GM19397 (cell line): ENCODE measurements around the gene MED28.
"Not testable (repeated sequence)": the region's sequence is repeated elsewhere in the genome, so short reads cannot be mapped to it uniquely, and the experiment has no call there.

Source experiments
- ATAC-seq: cut with Tn5 transposase; IDR thresholded peaks from one replicate; pipeline ENCODE4 v1.9.1; 2021; ENCODE audit warnings: mild to moderate bottlenecking, moderate library complexity; ENCODE audit not compliant: unreplicated experiment

MED28 gene

GRCh38 chr4:17614416-17615299, at the start of gene MED28:
TSS of gene MED28 (plus strand) at chr4:17614641. CDS start at chr4:17614655, 14 bp downstream.
- peak; percentile 98 for ATAC-seq

- no peak for ATAC-seq
Observed at GRCh38 chr4:17565846-17566245, 48.6 kb upstream of the MED28 start.

GRCh38 chr4:17567271-17567670, 47.2 kb upstream of the MED28 start:
- ATAC-seq, result no peak

GRCh38 chr4:17574206-17574605, 40.2 kb upstream of the MED28 start:
- no peak for ATAC-seq

- ATAC-seq, result not testable (repeated sequence)
Observed at GRCh38 chr4:17575177-17575576, 39.3 kb upstream of the MED28 start.

- ATAC-seq, result peak; percentile 92
Observed at GRCh38 chr4:17576932-17577664, 37.3 kb upstream of the MED28 start, which contains the start of gene LAP3. TSS of gene LAP3 (plus strand) at chr4:17577198. CDS start at chr4:17577466, 268 bp downstream.

- peak; percentile 11 for ATAC-seq
Observed at GRCh38 chr4:17577665-17578481, 36.6 kb upstream of the MED28 start.

- ATAC-seq, result peak; percentile 15
Observed at GRCh38 chr4:17578482-17578891, 36.0 kb upstream of the MED28 start.

- ATAC-seq, result no peak
Observed at GRCh38 chr4:17580969-17581368, 33.5 kb upstream of the MED28 start.

GRCh38 chr4:17583276-17583675, 31.2 kb upstream of the MED28 start:
- ATAC-seq, result no peak

- ATAC-seq, result no peak
Observed at GRCh38 chr4:17583941-17584340, 30.5 kb upstream of the MED28 start.

GRCh38 chr4:17584521-17585213, 29.8 kb upstream of the MED28 start:
- ATAC-seq, result no peak

GRCh38 chr4:17587094-17587822, 27.2 kb upstream of the MED28 start:
- no peak for ATAC-seq

- no peak for ATAC-seq
Observed at GRCh38 chr4:17589355-17589754, 25.1 kb upstream of the MED28 start.

GRCh38 chr4:17595471-17596005, 18.9 kb upstream of the MED28 start:
- ATAC-seq, result peak; percentile 88

GRCh38 chr4:17597517-17597916, 16.9 kb upstream of the MED28 start:
- no peak for ATAC-seq

- ATAC-seq, result no peak
Observed at GRCh38 chr4:17599826-17600225, 14.6 kb upstream of the MED28 start.

- no peak for ATAC-seq
Observed at GRCh38 chr4:17605236-17605635, 9.2 kb upstream of the MED28 start.

GRCh38 chr4:17613761-17614415, 553 bp upstream of the MED28 start:
- ATAC-seq, result peak; percentile 45
